Heart right ventricle (tissue), 16 donors: ENCODE results near the gene ABHD12. TPM values are rescaled to one million over a fixed set of nuclear protein-coding genes. Genes with fewer than 3 reads are reported as not detected.
A peak's percentile ranks its signal among the peaks of the same experiment; 100 is the strongest.

Source experiments
- ATAC-seq, 8 donors: fragments of 200-7000 bp; cut with Tn5 transposase; one replicate each; pipeline ENCODE4 v1.9.1; 2020; ENCODE audit warnings: mild to moderate bottlenecking in 8 of 8, moderate library complexity in 8 of 8, moderate number of reproducible peaks in 1 of 8
- DNase-seq, 2 donors: peaks; one replicate each; pipeline ENCODE4 v3.0.0-alpha.2; 2020
- H3K27ac ChIP-seq, 10 donors: fragments of 200-600 bp; sonication (generic) in 2 of 10; one replicate each; pipeline versions ENCODE4 v1.5.0 to v1.8.0; 2020 to 2022; ENCODE audit warnings: mild to moderate bottlenecking in 3 of 10
- H3K27me3 ChIP-seq, 7 donors: fragments of 200-600 bp; one replicate each; pipeline ENCODE4 v1.8.0; 2021 to 2022; ENCODE audit warnings: mild to moderate bottlenecking in 2 of 7
- H3K36me3 ChIP-seq, 9 donors: fragments of 200-600 bp; sonication (generic) in 1 of 9; one replicate each; pipeline versions ENCODE4 v1.5.0 to v1.8.0; 2020 to 2022; ENCODE audit warnings: mild to moderate bottlenecking in 2 of 9
- H3K4me1 ChIP-seq, 9 donors: fragments of 200-600 bp; sonication (generic) in 1 of 9; one replicate each; pipeline versions ENCODE4 v1.5.0 to v1.8.0; 2020 to 2022; ENCODE audit warnings: mild to moderate bottlenecking in 4 of 9
- H3K4me3 ChIP-seq, 10 donors: fragments of 200-600 bp; sonication (generic) in 2 of 10; one replicate each; pipeline versions ENCODE4 v1.5.0 to v1.8.0; 2020 to 2022; ENCODE audit warnings: mild to moderate bottlenecking in 7 of 10, moderate library complexity in 2 of 10
- H3K9me3 ChIP-seq, 11 donors: fragments of 200-600 bp in 10 of 11; sonication (generic) in 2 of 11; one replicate each; pipeline versions ENCODE4 v1.5.0 to v1.8.0; 2013 to 2022; ENCODE audit warnings: mild to moderate bottlenecking in 2 of 11, control low read depth in 1 of 11, moderate library complexity in 1 of 11
- WGBS, 2 donors: extraction: QIAGEN DNeasy Blood & Tissue Kit; methylation state at CpG; one replicate each; pipeline ENCODE4 v1.1.7; 2013; ENCODE audit warnings: inconsistent platforms in 1 of 2; 5-methylcytosine and 5-hydroxymethylcytosine counted together
- intact Hi-C, 10 donors: fragments of 100-400 bp; cut with DNase I; formaldehyde crosslinking; loops; one replicate each; pipeline versions ENCODE4 v1.11.1 to v1.14.2; 2022
- polyA plus RNA-seq, 2 donors: library from polyadenylated mRNA; stranded (reverse); fragments of 200-250 nt; gene quantifications; one replicate each; pipeline ENCODE4 v1.2.3, GENCODE V29; 2013
- total RNA-seq, 10 donors: library from RNA; stranded (reverse); fragmentation: NEBNext Ultra II Directional in 3 of 10; extraction: Animal tissue kit (Norgen Biotek cat#: 25700) in 3 of 10; gene quantifications; one replicate each; pipeline versions ENCODE4 v1.2.1 to v1.2.4, GENCODE V29; 2021 to 2023
- TF ChIP-seq, protein P1 (sequence below), 9 donors: fragments of 200-600 bp; sonication (generic) in 2 of 9; IDR thresholded peaks; one replicate each; pipeline versions ENCODE4 v1.5.0 to v1.8.0; 2021 to 2022; ENCODE audit warnings: antibody characterized with exemption in 9 of 9, mild to moderate bottlenecking in 5 of 9, moderate library complexity in 1 of 9
- donor health status: Arrhythmogenic right ventricular cardiomyopathy.
- donor health status: ischemic (EF 13 %, LVEDD 7.1; RV severe dilation, severe dysfunction).
- donor health status: healthy with polysubstance abuse.
- donor health status: DM: no; HTN: yes; CAD: no.
- donor health status: DM: no; HTN: no; CAD: no.
- donor health status: ischemic (EF 25% LVEDD 6.9; RV normal size, moderate dysfunction).
- donor health status: ischemic (EF 25% LVEDD 5.7; RV mildly dilated, moderate dysfunction).
- donor health status: healthy.
- donor health status: DM: yes; HTN: yes; CAD: no.
- donor health status: Ischemic cardiomyopathy.
- donor health status: ischemic (EF 35%, LVEDD 5.7; RV mildly dilated, moderate dysfunction).
- donor health status: nonischemic (EF 11% LVEDD 7.7; RV severe dilation, severe dysfunction).
- donor health status: DM: yes; HTN: yes; CAD: no.
- donor health status: PGD.
- donor health status: ischemic (EF 29% LVEDD 5.4; RV normal size, mild dysfunction).
- donor health status: nonischemic (EF 23%, LVEDD 6.1; RV moderate dilation, normal function).

The ABHD12 gene
- total and polyA plus RNA-seq, 12 donors = 21.1 to 41.3 (median 28.1) TPM

DNA sequence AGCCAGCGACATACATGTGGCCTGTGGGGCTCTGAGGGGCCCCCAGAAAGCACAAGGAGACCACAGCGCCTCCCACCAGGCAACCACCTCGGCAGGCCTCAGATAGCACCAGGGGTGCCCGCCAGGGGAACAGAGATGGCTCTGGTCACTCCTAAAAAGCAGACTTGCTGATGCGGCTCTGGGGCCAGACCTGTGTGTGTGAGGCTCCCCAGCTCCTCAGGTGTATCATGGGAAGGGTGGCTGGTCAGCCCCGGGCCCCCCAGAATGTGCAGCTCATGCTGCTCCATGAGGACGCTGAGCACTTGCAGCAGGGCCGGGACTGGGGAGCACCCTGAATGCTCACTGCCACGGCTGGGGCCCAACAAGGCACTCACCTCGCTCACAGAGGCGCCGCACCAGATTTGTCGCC is 82.5 kb downstream of the ABHD12 start:
- no peaks in the 10 kb centered on the region for H3K9me3 ChIP-seq
- peaks cover 15 to 33% (median 26%) of the 10 kb centered on the region in 9 donors for H3K4me1 ChIP-seq
- DNase-seq (no peak), ATAC-seq (no peak)
- no peak overlapping the region for H3K4me3 ChIP-seq
- peak overlapping the region in 1 of 10 donors; percentile 86 for H3K27ac ChIP-seq
- TF ChIP-seq, protein P1, sequence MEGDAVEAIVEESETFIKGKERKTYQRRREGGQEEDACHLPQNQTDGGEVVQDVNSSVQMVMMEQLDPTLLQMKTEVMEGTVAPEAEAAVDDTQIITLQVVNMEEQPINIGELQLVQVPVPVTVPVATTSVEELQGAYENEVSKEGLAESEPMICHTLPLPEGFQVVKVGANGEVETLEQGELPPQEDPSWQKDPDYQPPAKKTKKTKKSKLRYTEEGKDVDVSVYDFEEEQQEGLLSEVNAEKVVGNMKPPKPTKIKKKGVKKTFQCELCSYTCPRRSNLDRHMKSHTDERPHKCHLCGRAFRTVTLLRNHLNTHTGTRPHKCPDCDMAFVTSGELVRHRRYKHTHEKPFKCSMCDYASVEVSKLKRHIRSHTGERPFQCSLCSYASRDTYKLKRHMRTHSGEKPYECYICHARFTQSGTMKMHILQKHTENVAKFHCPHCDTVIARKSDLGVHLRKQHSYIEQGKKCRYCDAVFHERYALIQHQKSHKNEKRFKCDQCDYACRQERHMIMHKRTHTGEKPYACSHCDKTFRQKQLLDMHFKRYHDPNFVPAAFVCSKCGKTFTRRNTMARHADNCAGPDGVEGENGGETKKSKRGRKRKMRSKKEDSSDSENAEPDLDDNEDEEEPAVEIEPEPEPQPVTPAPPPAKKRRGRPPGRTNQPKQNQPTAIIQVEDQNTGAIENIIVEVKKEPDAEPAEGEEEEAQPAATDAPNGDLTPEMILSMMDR (IDR thresholded peaks at IDR 0.05) = no peak
- intact Hi-C loops = loop anchor here in 1 of 10 donors (2.0 kb wide), 1 partner anchor 47 kb away; no protein-coding TSS in a partner anchor
- WGBS, 2 donors = 92% methylated on average over 13 of the region's 13 CpGs
- H3K36me3 ChIP-seq = peaks cover 0 to 51% (median 0%) of the 10 kb centered on the region in 9 donors
- no peaks in the 10 kb centered on the region for H3K27me3 ChIP-seq

- TF ChIP-seq, protein P1 (IDR thresholded peaks at IDR 0.05) = no peak
- peaks cover 15 to 35% (median 26%) of the 10 kb centered on the region in 9 donors for H3K4me1 ChIP-seq
- intact Hi-C loops = no loop called here
- no peak for ATAC-seq
- peaks cover 0 to 58% (median 0%) of the 10 kb centered on the region in 9 donors for H3K36me3 ChIP-seq
- WGBS, 2 donors = 86 to 91% methylated on average over 10 of the region's 10 CpGs
- H3K9me3 ChIP-seq = no peaks in the 10 kb centered on the region
- H3K27ac ChIP-seq = peak overlapping the region in 1 of 10 donors; percentile 2
- no peak for DNase-seq
- no peaks in the 10 kb centered on the region for H3K27me3 ChIP-seq
- no peak overlapping the region for H3K4me3 ChIP-seq
These were observed 83.4 kb downstream of the ABHD12 start for GRCh38 chr20:25306991-25307903.

GRCh38 chr20:25304025-25304549 is 86.5 kb downstream of the ABHD12 start:
- H3K36me3 ChIP-seq = peaks cover 0 to 82% (median 4%) of the 10 kb centered on the region in 9 donors
- 89 to 90% methylated on average over 11 of the region's 11 CpGs for WGBS, 2 donors
- ATAC-seq = no peak
- H3K9me3 ChIP-seq = no peaks in the 10 kb centered on the region
- intact Hi-C loops = no loop called here
- no peak for DNase-seq
- H3K27me3 ChIP-seq = no peaks in the 10 kb centered on the region
- H3K4me3 ChIP-seq = no peak overlapping the region
- TF ChIP-seq, protein P1 (IDR thresholded peaks at IDR 0.05) = no peak
- no peak overlapping the region for H3K27ac ChIP-seq
- H3K4me1 ChIP-seq = peaks cover 0 to 18% (median under 1%) of the 10 kb centered on the region in 9 donors

DNA sequence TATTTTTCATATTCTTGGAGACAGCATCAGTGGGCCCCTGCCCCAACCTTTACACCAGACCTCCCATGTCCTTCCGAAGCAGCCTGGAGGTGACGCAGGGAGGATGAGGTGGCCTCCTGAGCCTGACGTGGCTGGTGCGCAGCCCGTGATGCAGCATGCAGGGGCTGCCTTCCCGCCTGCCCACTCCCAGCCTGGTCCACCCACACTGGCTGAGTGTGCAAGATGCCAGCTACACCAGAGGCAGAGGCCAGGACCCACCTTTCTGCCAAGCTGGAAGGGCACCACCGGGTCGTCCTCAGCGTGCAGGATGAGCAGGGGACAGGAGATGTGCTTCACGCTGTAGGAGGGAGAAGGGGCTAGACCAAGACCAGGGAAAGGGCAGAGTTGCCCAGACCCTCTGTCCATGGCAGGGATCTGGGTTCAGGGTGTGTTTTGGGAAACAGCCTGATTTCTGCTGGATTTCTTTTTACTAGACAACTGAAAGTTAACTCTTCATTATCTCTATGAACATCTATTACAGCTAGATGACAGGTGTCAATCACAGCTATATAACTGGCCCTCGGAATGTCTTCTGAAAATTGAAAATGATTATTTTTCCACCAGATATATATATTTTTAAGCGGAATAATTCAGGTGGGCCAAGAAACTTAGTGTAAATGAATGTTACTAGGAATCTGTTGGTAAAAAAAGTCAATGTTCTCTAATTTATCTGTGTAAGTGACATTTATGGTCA is 87.2 kb downstream of the ABHD12 start:
- no peaks in the 10 kb centered on the region for H3K9me3 ChIP-seq
- DNase-seq (no peak), ATAC-seq (peak in 1 of 8 donors; percentile 4)
- H3K4me3 ChIP-seq = no peak overlapping the region
- intact Hi-C loops = no loop called here
- peaks cover 0 to 84% (median 4%) of the 10 kb centered on the region in 9 donors for H3K36me3 ChIP-seq
- H3K4me1 ChIP-seq = peaks cover 0 to 16% (median 0%) of the 10 kb centered on the region in 9 donors
- no peak overlapping the region for H3K27ac ChIP-seq
- 87 to 91% methylated on average over 12 of the region's 12 CpGs for WGBS, 2 donors
- TF ChIP-seq, protein P1 (IDR thresholded peaks at IDR 0.05) = no peak
- no peaks in the 10 kb centered on the region for H3K27me3 ChIP-seq
